ENCODE results near the gene ABCB4. TPM values are rescaled to one million over a fixed set of nuclear protein-coding genes. Genes with fewer than 3 reads are reported as not detected.
"Not testable (repeated sequence)": the region's sequence is repeated elsewhere in the genome, so short reads cannot be mapped to it uniquely, and the experiment has no call there.

ABCB4 gene
- total RNA-seq, 1 donor from 2014 or later: 4.2 TPM

- TF ChIP-seq CTCF (IDR thresholded peaks at IDR 0.05; ENCODE audit: borderline replicate concordance): no peak
- Histone ChIP-seq H3K27ac (replicated peaks) (no peak overlapping the region), H3K9me3 (replicated peaks) (no peaks in the 10 kb centered on the region), H3K27me3 (ENCODE audit: low read depth) (no peaks in the 10 kb centered on the region), H3K4me3 (peak overlapping the region; percentile 75), H3K4me1 (peaks cover 35% of the 10 kb centered on the region), H3K36me3 (no peaks in the 10 kb centered on the region)
- no peak for DNase-seq
- intact Hi-C loops (cut with micrococcal nuclease): no loop called here
Observed at GRCh38 chr7:87476179-87476557, 688 bp upstream of the ABCB4 start.

- intact Hi-C loops (cut with micrococcal nuclease): no loop called here
- Histone ChIP-seq H3K4me3 (peak overlapping the region; percentile 75), H3K4me1 (peaks cover 35% of the 10 kb centered on the region), H3K36me3 (no peaks in the 10 kb centered on the region), H3K9me3 (replicated peaks) (no peaks in the 10 kb centered on the region), H3K27me3 (ENCODE audit: low read depth) (no peaks in the 10 kb centered on the region), H3K27ac (replicated peaks) (peak overlapping the region; percentile 85)
- TF ChIP-seq CTCF (IDR thresholded peaks at IDR 0.05; ENCODE audit: borderline replicate concordance): no peak
- no peak for DNase-seq
Observed at GRCh38 chr7:87474533-87475358, 734 bp downstream of the ABCB4 start.

GRCh38 chr7:87473986-87474385 lies 1.5 kb downstream of the ABCB4 start:
- Histone ChIP-seq H3K36me3 (no peaks in the 10 kb centered on the region), H3K4me1 (peaks cover 35% of the 10 kb centered on the region), H3K27me3 (ENCODE audit: low read depth) (no peaks in the 10 kb centered on the region), H3K27ac (replicated peaks) (peak overlapping the region; percentile 85), H3K9me3 (replicated peaks) (no peaks in the 10 kb centered on the region), H3K4me3 (peak overlapping the region; percentile 75)
- intact Hi-C loops (cut with micrococcal nuclease): no loop called here
- TF ChIP-seq CTCF (IDR thresholded peaks at IDR 0.05; ENCODE audit: borderline replicate concordance): no peak
- DNase-seq: no peak

- no peak for DNase-seq
- Histone ChIP-seq H3K36me3 (no peaks in the 10 kb centered on the region), H3K4me1 (peaks cover 35% of the 10 kb centered on the region), H3K9me3 (replicated peaks) (no peaks in the 10 kb centered on the region), H3K4me3 (peak overlapping the region; percentile 75), H3K27me3 (ENCODE audit: low read depth) (no peaks in the 10 kb centered on the region), H3K27ac (replicated peaks) (peak overlapping the region; percentile 85)
- intact Hi-C loops (cut with micrococcal nuclease): no loop called here
- no peak for TF ChIP-seq CTCF (IDR thresholded peaks at IDR 0.05; ENCODE audit: borderline replicate concordance)
Observed at GRCh38 chr7:87473192-87473591, 2.3 kb downstream of the ABCB4 start.

GRCh38 chr7:87471473-87471872 lies 4.0 kb downstream of the ABCB4 start:
- peaks cover 35% of the 10 kb centered on the region for H3K4me1 ChIP-seq
- no peak for TF ChIP-seq CTCF (IDR thresholded peaks at IDR 0.05; ENCODE audit: borderline replicate concordance)
- no peaks in the 10 kb centered on the region for H3K36me3 ChIP-seq
- H3K9me3 ChIP-seq (replicated peaks): no peaks in the 10 kb centered on the region
- H3K27ac ChIP-seq (replicated peaks): no peak overlapping the region
- H3K4me3 ChIP-seq: no peak overlapping the region
- intact Hi-C loops (cut with micrococcal nuclease): no loop called here
- no peaks in the 10 kb centered on the region for H3K27me3 ChIP-seq (ENCODE audit: low read depth)
- DNase-seq: no peak

GRCh38 chr7:87469204-87469603 lies 6.3 kb downstream of the ABCB4 start:
- H3K9me3 ChIP-seq (replicated peaks); intact Hi-C loops (cut with micrococcal nuclease); H3K36me3 ChIP-seq; H3K27ac ChIP-seq (replicated peaks); H3K4me3 ChIP-seq; H3K27me3 ChIP-seq (ENCODE audit: low read depth); DNase-seq: not testable (repeated sequence)
- peaks cover 20% of the 10 kb centered on the region for H3K4me1 ChIP-seq

GRCh38 chr7:87465534-87465880 lies 10.0 kb downstream of the ABCB4 start:
- H3K9me3 ChIP-seq (replicated peaks); H3K36me3 ChIP-seq; intact Hi-C loops (cut with micrococcal nuclease); H3K4me3 ChIP-seq; H3K27me3 ChIP-seq (ENCODE audit: low read depth); DNase-seq; H3K4me1 ChIP-seq; H3K27ac ChIP-seq (replicated peaks): not testable (repeated sequence)

GRCh38 chr7:87464830-87465533 lies 10.5 kb downstream of the ABCB4 start:
- H3K27ac ChIP-seq (replicated peaks); H3K4me3 ChIP-seq; H3K4me1 ChIP-seq; H3K27me3 ChIP-seq (ENCODE audit: low read depth); H3K36me3 ChIP-seq; intact Hi-C loops (cut with micrococcal nuclease); H3K9me3 ChIP-seq (replicated peaks); DNase-seq: not testable (repeated sequence)

Data from left ventricle myocardium inferior (tissue), 1 donor.